Measurements from ENCODE around the gene AHCY.
"Not testable (repeated sequence)": the region's sequence is repeated elsewhere in the genome, so short reads cannot be mapped to it uniquely, and the experiment has no call there.

Gene AHCY

GRCh38 chr20:34296468-34296867, 6.7 kb downstream of the AHCY start:
- DNase-seq, result no peak

DNA sequence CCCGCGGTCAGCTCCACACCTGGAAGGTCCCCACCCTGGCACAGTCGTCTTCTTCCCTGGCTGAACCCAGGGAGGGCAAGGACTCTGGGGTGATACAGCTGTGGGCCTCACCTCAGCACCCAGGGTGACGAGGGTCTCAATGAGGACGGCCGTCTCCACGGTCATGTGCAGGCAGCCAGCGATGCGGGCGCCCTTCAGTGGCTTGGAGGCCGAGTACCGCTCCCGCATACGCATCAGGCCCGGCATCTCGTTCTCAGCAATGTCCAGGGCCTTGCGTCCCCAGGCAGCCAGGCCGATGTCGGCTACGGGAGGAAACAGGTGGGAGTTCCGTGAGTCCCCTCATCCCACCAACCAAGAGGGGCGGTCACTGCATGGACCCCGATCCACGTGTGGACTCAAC, 7.9 kb downstream of the AHCY start:
- DNase-seq, result no peak

- no peak for DNase-seq
Measured at GRCh38 chr20:34294563-34294962, 8.6 kb downstream of the AHCY start.

- DNase-seq, result no peak
Measured at GRCh38 chr20:34293589-34293988, 9.6 kb downstream of the AHCY start.

DNA sequence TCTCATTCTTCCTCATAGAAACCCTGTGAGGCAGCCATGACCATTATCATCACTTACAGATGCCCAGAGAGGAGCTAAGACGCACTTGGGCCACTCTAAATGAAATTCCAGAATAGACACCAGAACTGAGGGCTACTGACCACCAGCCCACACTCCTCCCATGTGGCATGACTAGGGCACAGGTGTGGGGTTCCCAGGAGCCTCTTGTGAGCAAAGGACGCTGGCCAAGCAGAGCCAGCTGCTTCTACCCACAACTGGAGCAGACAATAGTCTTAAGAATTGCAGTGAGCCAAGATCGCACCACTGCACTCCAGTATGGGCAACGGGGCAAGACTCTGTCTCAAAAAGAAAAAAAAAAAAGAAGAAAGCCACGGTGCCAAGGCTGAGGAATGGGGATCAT, 10.0 kb downstream of the AHCY start:
- DNase-seq, result no peak

DNA sequence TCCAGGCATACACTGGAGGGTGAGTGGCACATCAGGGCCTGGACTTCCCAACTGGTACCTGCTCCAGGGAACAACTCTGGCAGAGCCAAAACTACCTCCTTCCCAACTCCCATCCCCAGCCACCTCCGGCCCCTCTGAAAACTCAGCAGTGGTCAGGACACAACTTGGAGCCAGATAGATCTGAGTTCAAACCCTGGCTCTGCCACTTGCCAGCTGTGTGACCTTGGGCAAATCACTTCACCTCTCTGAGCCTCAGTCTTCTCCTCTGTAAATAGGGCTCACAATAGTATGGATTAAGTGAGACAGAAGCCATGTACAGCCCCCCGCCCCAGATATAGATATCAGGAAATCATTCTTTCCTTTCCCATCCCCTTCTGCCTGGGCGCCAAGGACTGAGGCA, 10.7 kb downstream of the AHCY start:
- DNase-seq, result no peak

DNA sequence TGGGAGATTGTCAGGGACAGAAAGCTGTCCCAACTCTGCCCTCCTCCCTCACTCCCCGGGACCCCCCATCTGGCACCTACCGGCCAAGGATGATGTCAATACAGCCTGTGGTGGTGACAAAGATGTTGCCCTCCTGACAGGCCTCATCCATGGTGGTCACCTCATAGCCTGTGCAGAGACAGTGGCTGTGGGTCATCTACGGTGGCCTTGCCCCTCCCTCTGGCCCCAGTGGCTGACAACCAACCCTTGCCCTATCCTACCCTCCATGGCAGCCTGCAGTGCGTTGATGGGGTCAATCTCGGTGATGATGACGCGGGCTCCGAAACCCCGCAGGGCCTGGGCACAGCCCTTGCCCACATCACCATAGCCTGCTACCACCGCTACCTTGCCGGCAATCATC, 12.7 kb downstream of the AHCY start:
- DNase-seq, result no peak

- DNase-seq, result not testable (repeated sequence)
Measured at GRCh38 chr20:34287500-34287899, 15.7 kb downstream of the AHCY start.

DNA sequence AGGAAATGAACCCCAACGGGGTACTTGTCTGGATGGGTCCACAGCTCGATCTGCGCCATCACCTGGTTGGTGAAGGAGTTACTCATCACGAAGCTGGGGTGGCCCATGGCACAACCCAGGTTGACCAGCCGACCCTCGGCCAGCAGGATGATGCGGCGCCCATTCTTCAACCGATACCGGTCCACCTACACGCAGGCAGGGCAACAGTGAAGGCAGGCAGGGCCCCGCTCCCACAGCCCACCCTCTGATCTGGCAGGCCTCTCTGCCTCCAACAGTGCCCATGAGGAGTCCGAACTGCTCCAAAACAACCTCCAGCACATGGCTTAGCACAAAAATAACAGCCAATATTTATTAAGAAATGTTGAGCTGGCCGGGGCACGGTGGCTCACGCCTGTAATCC, 17.7 kb downstream of the AHCY start:
- no peak for DNase-seq

DNA sequence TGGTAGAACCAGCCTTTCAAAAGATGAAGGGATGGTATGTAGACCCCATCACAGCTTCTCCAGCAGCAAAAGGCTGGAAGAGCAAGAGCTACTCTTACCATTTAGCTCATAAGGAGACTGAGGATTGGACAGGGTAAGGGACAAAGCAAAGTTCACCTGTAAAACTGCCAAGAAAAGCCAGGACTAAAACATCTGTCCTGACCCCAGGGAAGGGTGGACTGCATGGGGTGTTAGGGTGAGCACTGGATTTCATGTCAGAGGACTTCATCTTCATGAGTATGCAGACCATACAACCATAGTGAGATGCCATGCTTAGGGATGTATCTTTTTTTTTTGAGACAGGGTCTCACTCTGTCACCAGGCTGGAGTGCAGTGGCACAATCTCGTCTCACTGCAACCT, 19.3 kb downstream of the AHCY start:
- no peak for DNase-seq

DNA sequence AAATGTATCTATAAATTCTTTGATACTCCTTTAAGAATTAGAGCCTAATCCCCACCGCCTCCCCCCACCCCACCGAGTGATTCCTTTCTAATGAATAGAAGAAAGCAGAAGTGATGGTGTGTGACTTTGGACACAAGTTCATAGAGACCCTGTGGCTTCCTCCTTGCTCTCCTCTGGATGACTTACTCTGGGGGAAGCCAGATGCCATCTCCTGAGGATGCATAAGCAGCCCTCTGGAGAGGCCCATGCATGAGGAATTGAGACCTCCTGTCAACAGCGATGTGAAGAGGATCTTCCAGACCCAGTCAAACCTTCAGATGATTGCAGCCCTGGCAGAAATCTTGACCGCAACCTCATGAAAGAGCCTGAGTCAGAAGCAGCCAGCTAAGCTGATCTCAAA, 21.1 kb downstream of the AHCY start:
- DNase-seq, result no peak

GRCh38 chr20:34281177-34281576, 22.0 kb downstream of the AHCY start:
- no peak for DNase-seq

- DNase-seq, result no peak
Measured at GRCh38 chr20:34274694-34275093, 28.5 kb downstream of the AHCY start.

DNA sequence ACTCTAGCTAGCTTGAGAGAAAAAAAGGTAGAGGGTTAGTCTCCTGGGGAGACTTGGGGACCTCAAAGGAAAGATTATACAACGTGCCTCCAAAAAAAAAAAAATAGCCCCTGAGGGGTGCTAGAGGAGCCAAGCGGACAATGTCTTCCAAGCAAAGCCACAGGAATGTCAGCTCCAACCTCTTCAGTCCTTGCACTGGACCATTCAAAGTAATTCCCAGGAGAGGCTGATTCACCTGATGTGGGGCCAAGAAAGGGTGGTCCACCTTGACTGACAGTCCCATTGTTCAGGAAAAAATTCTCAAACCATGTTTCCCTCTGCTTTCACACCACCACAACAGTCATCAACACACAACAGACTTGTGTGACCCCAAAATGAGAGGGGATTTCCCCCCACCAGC, 31.2 kb downstream of the AHCY start:
- DNase-seq, result no peak

DNA sequence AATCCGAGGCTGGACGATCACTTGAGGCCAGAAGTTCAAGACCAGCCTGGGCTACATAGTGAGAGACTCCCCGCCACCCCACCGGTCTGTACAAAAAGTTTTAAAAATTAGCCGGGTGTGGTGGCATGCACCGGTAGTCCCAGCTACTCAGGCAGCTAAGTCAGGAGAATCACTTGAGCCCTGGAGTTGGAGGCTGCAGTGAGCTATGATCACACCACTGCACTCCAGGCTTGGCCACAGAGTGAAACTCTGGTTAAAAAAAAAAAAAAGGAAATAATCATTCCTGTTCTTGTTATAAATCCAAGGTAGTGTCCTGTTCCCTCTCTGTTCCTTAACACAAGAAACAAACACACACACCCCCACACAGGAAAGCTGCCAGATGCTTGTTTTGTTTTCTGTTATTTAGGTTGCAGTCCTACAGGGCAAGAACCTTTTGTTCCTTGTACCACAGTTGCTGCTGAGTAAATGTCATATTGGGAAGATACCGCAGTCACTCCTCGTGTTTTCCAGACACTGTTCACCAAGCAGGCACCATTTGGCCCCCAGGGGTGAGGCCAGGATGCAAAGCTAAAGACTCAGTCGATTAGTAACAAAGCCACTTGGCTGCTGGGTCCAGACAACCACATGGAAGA, 33.0 kb downstream of the AHCY start:
- DNase-seq, result no peak

DNA sequence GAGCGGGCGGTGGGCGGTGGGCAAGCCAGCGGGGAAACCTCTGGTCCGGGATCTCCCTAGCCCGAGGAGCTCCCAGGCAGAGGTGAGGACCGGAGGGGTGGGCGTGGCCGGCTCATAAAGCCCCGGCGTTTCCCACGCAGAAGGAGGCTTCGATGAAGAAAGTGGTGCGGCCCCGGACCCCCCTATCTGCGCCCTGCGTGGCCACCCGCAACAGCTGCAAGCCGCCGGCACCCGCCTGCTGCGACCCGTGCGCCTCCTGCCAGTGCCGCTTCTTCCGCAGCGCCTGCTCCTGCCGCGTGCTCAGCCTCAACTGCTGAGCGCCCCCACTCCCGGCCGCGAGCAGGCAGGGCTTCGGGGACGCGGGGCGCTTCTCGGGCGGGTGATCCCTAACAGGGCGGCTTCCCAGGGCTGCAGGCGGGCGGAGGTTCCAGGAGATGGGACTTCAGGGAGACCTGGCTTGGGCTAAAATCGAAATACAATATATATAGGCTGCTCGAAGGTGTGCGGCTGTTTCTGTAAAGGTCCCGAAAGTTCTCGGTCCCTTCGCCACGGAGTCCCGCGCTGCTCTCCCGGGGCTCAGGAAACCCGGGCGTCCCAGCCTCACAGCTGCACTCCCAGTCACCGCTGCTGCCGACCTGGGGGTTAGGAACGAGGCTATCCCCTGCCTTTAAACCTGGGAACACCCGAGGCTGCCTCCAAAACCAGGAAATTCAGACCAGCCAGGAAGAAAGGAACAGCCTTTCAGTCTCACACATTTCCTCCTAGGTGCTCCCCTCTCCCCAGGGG, 34.1 kb downstream of the AHCY start:
- no peak for DNase-seq

GRCh38 chr20:34268145-34268544, 35.0 kb downstream of the AHCY start:
- DNase-seq, result no peak

- no peak for DNase-seq
Measured at GRCh38 chr20:34264141-34264540, 39.0 kb downstream of the AHCY start.

DNA sequence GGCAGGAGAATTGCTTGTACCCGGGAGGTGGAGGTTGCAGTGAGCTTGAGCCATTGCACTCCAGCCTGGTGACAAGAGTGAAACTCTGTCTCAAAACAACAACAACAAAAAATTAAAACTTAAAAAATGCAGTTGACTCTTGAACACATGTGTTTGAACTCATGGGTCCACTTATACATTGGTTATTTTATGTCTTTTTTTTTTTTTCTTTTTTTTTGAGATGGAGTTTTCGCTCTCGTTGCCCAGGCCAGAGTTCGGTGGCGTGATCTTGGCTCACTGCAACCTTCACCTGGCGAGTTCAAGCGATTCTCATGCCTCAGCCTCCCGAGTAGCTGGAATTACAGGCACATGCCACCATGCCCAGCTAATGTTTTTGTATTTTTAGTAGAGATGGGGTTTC, 39.7 kb downstream of the AHCY start:
- not testable (repeated sequence) for DNase-seq

DNA sequence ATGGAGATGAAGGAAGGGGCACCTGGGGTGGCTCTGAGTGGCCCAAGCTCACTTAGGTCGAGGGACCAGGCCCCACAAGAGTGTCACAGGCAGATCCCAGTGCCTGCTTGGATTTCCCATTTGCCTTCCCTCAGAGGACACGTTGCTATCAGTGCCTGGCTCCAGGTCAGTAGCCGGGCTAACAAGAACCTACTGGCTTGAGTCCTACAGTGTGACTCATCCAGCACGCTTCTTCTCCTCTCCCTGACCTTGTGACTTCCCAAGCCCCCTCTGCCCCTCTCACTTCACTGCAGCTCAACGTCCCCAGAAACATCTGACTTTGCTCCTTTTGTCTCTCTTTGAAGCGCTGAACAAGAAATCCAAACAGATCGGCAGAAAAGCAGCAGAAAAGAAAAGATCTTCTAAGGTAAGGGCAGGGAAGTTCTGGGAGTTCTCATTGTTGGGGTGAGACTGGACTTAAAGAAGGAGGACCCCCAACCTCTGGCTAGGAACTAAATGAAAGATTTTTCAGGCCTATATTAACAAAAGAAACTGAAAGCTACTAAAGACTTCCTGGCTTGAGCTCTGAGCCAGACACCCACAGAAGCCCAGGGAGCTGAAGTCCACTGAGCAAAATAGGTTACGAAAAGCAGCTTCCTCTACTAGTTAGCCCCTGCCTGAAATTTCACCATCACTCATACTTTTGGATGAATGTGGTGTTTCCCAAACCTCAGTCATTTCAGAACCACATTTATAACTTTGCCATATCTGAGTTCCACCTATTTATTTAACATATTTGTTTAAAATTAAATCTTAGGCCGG, 40.5 kb downstream of the AHCY start:
- no peak for DNase-seq

DNA sequence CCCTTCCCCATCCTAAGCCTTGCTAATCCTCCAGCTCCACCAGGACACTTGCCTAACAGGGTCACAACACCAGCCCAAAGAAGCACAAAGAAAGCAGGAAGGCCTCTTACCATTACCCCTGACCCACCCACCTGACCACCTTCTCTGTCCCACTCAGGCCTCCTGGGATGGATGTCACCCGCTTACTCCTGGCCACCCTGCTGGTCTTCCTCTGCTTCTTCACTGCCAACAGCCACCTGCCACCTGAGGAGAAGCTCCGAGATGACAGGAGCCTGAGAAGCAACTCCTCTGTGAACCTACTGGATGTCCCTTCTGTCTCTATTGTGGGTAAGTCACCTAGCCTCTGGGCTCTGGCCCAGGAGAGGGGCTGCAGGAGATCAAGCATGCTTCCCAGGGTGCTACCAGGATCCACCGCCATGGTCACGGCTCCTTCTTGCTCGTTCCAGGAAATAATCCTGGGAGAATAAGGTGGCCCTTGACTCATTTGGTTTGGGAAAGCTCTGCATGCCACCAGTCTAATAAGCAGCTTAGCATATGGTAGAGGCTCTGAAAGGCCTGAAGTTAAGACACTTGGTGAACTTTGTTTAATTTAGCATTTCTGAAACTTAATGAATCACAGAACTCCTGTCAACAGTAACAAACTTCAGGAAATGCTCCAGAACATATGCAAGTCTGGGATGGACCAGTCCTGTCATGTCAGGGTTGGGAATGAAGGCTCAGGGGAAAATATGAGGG, 42.8 kb downstream of the AHCY start:
- DNase-seq, result no peak

GRCh38 chr20:34256629-34257124, 46.5 kb downstream of the AHCY start:
- no peak for DNase-seq

DNA sequence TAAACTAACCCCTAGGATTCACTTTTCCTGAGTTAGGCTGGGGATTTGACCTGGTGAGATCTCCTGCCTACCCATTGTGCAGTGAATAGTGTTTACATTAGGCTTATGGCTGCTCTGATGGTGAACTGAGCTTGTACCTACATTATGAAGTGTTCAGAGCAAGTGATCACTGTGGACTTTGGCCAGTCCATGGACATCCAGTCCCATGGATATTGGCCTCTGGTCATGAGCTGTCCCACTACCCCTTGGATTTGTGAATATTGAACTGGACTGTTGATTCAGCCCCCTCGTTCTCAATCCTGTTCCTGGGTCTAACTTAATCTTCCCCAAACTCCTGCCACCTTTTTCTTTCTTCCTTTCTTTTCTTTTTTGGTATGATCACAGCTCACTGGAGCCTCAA, 48.2 kb downstream of the AHCY start:
- DNase-seq, result no peak
